GM12801 (cell line): ENCODE data around the gene ACOT6.

Experiments
- CTCF ChIP-seq: IDR thresholded peaks from one replicate; pipeline ENCODE4 v1.5.1; 2011; ENCODE audit warnings: control low read depth; ENCODE audit not compliant: insufficient read length; ENCODE audit errors: extremely low read depth

The ACOT6 gene

GRCh38 chr14:73662487-73662943 is 50.2 kb downstream of the ACOT6 start:
- no peak for TF ChIP-seq CTCF

- TF ChIP-seq CTCF, result no peak
These were observed 51.4 kb downstream of the ACOT6 start for GRCh38 chr14:73663548-73664212.

GRCh38 chr14:73665130-73665529 is 52.8 kb downstream of the ACOT6 start:
- TF ChIP-seq CTCF, result no peak

- no peak for TF ChIP-seq CTCF
These were observed 54.3 kb downstream of the ACOT6 start for GRCh38 chr14:73666583-73666982.

- no peak for TF ChIP-seq CTCF
These were observed 55.5 kb downstream of the ACOT6 start for GRCh38 chr14:73667854-73668253.
